GM19099 (cell line): ENCODE results near the gene ARID3A.

Experiments
- POLR2A ChIP-seq: IDR thresholded peaks from 3 replicates; pipeline ENCODE4 v1.6.1; 2011; ENCODE audit warnings: low read depth; ENCODE audit not compliant: insufficient read length; ENCODE audit errors: extremely low read depth

Gene ARID3A

DNA sequence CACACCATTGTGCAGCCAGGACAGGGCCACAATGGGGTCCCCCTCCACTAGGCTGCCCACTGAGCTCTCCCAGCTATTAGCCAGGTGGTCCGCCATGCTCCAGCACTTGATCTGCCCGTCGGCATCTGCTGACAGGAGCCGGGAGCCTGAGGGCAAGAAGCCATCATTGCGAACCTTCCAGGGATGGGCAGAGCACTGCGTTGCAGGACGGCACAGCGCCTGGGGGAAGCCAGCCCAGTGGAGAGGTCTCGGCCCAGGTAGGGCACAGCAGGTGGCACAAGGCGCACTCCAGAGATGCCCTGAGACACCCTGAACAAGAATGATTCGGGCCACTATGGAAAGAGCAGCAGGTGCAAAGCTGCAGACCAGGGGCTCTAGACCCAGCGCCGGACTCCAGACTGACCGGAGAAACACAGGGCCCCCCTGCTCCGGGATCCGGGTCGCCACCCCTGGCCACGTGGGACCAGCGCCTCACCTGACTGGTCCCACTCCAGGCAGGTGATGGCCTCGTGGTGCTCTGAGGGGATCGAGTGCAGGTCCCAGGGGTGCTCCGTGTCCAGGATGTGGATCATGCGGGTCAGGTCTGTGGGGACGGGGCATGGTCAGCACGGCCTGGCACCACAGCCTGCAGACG is 36.1 kb upstream of the ARID3A start:
- no peak for TF ChIP-seq POLR2A

GRCh38 chr19:890831-891230 is 35.0 kb upstream of the ARID3A start:
- TF ChIP-seq POLR2A = no peak

- TF ChIP-seq POLR2A = no peak
These were observed 33.5 kb upstream of the ARID3A start for GRCh38 chr19:892243-892893.

DNA sequence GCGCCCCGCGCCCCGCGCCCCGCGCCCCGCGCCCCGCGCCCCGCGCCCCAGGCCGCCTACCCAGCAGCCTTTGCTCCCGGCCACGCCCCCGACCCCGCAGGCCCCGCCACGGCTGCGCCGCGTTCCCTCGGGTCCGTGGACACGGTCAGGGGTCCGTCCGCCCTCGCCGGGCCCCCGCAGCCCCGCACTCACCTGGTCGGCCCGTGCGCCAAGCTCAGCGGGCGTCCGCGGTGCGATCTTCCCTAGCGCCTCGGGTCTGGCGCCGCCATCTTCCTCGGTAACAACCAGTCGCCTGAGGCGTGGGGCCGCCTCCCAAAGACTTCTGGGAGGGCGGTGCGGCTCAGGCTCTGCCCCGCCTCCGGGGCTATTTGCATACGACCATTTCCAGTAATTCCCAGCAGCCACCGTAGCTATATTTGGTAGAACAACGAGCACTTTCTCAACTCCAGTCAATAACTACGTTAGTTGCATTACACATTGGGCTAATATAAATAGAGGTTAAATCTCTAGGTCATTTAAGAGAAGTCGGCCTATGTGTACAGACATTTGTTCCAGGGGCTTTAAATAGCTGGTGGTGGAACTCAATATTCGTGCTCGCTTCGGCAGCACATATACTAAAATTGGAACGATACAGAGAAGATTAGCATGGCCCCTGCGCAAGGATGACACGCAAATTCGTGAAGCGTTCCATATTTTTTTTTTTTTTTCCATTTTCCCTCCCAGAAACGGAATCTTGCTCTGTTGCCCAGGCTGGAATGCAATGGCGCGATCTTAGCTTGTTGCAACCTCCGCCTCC is 32.7 kb upstream of the ARID3A start, which contains the start of the genes MED16 and RNU6-9:
TSS of gene MED16 (minus strand) at position 294 of the 796 bp plus-strand sequence. CDS start 2,056 bp downstream, outside the sequence.
TSS of gene RNU6-9 (plus strand) at position 591 of the 796 bp plus-strand sequence.
- TF ChIP-seq POLR2A = peak; percentile 72

DNA sequence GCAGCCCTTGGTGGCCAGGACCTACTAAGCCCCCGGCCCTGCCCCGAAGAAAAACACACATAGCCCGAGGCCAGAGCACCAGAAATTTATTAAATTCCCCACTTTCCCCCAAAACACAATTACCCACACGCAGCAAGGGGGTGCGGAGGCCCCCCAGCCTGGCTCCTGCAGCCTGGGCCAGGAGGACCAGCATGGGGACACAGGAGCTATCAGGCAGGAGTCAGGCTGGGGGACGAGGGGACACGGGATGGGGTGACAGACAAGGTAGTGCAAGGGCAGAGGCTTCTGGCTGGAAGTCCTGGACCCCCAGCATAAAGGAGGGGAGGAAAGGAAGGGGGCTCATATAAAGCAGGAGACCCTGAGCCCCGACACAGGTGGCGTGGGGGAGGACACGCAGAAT is 29.4 kb upstream of the ARID3A start:
- TF ChIP-seq POLR2A = no peak

DNA sequence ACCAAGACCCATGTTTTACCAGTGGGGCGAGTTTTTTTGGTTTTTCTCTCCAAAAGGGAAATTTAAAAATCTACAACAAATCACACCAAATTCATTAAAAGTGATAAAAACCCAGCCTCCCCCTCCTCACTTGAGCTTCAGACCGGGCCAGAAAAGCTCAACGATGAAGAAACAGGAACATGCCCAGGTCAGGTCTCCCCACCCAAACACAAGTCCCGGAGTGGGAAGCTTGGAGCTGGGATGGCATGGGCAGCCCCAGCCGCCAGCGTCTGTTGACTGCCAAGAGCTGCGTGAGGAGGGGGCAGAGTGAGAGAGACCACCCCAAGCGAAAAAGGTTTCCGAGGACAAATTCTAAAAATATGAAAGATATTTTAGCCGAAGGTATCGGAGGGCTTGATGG is 28.8 kb upstream of the ARID3A start:
- no peak for TF ChIP-seq POLR2A

GRCh38 chr19:897442-898039 is 28.3 kb upstream of the ARID3A start:
- TF ChIP-seq POLR2A = no peak

DNA sequence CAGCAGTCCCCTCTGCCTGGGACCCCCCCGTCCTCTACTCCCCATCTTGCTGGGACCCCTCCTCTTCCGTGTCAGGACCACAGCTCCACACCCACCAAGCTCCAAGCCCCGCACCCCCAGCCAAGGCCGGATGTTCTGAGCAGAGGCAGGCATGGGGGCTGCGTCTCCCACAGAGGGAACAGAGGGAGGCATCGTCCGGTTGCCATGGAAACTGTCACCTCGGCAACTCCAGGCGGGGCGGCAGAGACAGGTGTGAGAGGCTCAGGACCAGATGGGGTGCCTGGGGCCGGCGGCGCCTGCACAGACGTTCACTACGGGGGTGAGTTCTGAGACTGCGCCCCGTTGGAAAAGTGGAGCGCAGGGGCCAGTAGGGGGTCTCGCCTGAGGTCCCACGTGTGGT is 27.2 kb upstream of the ARID3A start:
- no peak for TF ChIP-seq POLR2A

- TF ChIP-seq POLR2A = no peak
These were observed 26.3 kb upstream of the ARID3A start for GRCh38 chr19:899336-900042.

DNA sequence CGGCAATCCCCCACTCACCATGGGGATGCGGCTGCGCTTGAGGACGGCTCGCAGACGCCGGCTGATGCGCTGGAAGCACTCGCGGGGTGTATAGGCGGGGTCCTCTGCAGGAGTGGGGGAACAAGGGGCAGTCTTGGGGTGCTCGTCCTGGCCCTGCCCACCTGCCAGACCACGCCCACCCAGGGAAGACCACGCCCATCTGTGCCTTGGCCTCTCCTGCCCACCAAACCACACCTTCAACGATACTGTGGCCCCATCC is 25.9 kb upstream of the ARID3A start:
- TF ChIP-seq POLR2A = no peak

- no peak for TF ChIP-seq POLR2A
These were observed 25.3 kb upstream of the ARID3A start for GRCh38 chr19:900302-901111.

GRCh38 chr19:901216-902092 is 24.4 kb upstream of the ARID3A start:
- no peak for TF ChIP-seq POLR2A

- no peak for TF ChIP-seq POLR2A
These were observed 23.8 kb upstream of the ARID3A start for GRCh38 chr19:902093-902370.

DNA sequence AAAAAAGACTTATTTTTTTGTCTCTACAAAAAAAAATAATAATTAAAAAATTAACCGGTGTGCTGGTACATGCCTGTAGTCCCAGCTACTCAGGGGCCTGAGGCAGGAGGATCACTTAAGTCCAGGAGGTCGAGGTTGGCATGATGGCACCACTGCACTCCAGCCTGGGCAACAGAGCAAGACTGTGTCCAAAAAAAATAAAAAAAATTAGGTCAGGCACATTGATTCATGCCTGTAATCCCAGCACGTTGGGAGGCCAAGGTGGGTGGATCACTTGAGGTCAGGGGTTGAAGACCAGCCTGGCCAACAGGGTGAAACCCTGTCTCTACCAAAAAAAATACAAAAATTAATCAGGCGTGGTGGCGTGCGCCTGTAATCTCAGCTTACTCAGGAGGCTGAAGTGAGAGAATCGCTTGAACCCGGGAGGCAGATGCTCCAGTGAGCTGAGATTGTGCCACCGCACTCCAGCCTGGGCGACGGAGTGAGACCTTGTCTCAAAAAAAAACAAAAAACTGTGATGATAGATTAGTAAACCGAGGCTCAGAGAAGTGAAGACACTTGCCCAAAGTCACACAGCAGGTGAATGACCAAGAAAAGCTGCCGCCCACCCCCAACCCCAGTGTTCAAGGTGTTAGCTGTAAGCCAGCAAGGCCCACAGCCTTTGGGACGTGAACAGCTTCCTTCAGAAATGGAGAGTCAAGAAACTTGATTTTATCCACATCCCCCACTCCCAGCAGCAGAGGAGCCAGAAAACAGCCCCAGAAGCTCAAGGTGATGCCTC is 23.2 kb upstream of the ARID3A start:
- TF ChIP-seq POLR2A = no peak
